ENCODE results near the gene AMBRA1.

The AMBRA1 gene

GRCh38 chr11:46529095-46529905, 64.5 kb downstream of the AMBRA1 start:
- TF ChIP-seq, protein P1, sequence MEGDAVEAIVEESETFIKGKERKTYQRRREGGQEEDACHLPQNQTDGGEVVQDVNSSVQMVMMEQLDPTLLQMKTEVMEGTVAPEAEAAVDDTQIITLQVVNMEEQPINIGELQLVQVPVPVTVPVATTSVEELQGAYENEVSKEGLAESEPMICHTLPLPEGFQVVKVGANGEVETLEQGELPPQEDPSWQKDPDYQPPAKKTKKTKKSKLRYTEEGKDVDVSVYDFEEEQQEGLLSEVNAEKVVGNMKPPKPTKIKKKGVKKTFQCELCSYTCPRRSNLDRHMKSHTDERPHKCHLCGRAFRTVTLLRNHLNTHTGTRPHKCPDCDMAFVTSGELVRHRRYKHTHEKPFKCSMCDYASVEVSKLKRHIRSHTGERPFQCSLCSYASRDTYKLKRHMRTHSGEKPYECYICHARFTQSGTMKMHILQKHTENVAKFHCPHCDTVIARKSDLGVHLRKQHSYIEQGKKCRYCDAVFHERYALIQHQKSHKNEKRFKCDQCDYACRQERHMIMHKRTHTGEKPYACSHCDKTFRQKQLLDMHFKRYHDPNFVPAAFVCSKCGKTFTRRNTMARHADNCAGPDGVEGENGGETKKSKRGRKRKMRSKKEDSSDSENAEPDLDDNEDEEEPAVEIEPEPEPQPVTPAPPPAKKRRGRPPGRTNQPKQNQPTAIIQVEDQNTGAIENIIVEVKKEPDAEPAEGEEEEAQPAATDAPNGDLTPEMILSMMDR (IDR thresholded peaks at IDR 0.05; ENCODE audit: low read depth, low read length): peak; percentile 96
- H3K4me3 ChIP-seq (replicated peaks in 1 of 2; ENCODE audit: low read depth in 2 of 2, low read length in 2 of 2): no peak overlapping the region
- peak; percentile 70 to 71 for DNase-seq (ENCODE audit: low read depth in 2 of 2)

DNA sequence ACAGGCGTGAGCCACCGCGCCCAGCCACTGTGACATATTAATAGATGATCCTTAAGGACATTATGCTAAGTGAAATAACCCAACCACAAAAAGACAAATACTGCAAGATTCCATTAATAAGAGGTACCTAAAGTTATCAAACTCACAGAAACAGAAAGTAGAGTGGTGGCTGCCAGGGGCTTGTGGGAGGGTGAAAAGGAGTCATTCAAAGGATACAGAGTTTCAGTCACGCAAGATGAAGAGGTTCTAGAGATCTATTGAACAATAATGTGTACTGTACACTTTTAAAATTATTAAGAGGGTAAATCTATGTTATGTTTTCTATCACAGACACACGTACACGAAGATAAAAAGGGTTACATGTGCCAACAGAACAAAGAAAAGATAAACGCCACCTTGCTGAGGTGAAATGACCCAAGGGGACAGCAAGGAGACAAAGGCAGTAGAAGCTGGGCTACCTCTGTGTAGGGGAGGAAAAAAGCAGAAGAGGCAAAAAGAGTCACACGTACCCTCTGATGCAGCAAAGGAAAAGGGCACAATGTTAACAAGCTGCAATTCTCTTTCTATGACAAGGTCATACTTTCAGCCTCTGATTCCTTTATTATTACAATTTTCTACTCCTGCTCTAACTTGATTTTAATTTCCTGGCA, 65.3 kb downstream of the AMBRA1 start:
- TF ChIP-seq, protein P1 (IDR thresholded peaks at IDR 0.05; ENCODE audit: low read depth, low read length): no peak
- DNase-seq (ENCODE audit: low read depth in 2 of 2): no peak
- H3K4me3 ChIP-seq (replicated peaks in 1 of 2; ENCODE audit: low read depth in 2 of 2, low read length in 2 of 2): no peak overlapping the region

DNA sequence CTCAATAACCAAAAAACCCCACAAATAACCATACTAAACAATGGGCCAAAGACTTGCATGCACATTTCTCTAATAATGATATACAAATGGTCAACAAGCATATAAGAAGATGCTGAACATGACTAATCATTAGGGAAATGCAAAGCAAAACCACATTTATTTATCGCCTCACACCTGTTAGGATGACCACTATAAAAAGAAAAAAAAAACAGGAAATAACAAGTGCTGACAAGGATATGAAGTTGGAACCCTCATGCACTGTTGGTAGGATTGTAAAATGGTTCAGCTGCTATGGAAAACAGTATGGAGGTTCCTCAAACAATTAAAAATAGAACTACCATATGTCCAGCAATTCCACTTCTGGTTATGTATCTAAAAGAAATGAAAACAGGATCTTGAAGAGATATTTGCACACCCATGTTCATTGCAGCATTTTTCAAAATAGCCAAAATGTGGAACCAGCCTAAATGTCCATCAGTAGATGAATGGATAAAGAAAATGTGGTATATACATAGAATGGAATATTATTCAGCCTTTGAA, 66.2 kb downstream of the AMBRA1 start:
- TF ChIP-seq, protein P1 (IDR thresholded peaks at IDR 0.05; ENCODE audit: low read depth, low read length): no peak
- H3K4me3 ChIP-seq (replicated peaks in 1 of 2; ENCODE audit: low read depth in 2 of 2, low read length in 2 of 2): no peak overlapping the region
- no peak for DNase-seq (ENCODE audit: low read depth in 2 of 2)

DNA sequence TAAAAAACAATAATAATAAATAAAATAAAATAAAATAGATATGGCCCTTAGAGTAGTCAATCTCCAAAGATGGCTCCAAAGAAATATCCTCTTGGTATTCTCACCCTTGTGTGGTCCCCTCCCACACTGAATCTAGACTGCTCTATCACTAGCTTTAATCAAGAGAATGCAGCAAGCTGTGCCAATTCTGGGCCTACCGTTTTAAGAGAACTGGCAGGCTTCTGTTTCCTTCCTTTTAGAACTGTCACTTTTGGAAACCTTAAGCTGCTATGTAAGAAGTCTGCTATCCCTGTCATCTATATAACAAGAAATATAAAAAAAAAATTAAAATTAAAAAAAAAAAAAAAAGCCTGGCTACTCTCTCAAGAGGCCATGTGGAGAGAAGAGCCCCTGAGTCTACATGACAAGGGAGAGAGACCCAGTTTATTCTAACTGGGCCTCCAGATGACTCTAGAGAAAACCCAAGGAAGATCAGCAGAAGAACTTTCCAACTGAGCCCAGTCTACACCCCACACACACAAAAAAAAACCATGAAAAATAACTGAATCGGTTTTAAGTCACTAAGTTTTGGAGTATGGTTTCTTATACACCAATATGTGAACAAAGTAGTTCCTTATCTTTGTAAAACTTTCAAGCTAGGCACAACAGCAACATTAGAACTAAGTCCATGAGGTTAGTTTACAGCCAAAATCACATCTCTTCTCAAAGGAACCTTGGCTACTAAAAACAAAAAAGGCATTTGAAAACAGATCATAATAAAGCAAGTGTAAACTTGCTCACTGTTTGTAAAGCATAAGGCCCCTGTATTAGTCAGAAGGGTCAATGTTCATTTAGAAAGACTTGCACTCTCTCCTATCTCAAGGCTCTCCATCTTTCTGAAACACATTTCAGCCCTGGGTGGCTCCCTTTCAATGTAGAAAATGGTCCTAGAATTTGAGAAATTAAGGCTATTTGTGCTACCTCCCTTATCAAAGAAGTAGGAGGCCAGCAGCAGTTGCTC, 67.3 kb downstream of the AMBRA1 start:
- TF ChIP-seq, protein P1 (IDR thresholded peaks at IDR 0.05; ENCODE audit: low read depth, low read length): no peak
- DNase-seq (ENCODE audit: low read depth in 2 of 2): no peak
- H3K4me3 ChIP-seq (replicated peaks in 1 of 2; ENCODE audit: low read depth in 2 of 2, low read length in 2 of 2): no peak overlapping the region

DNA sequence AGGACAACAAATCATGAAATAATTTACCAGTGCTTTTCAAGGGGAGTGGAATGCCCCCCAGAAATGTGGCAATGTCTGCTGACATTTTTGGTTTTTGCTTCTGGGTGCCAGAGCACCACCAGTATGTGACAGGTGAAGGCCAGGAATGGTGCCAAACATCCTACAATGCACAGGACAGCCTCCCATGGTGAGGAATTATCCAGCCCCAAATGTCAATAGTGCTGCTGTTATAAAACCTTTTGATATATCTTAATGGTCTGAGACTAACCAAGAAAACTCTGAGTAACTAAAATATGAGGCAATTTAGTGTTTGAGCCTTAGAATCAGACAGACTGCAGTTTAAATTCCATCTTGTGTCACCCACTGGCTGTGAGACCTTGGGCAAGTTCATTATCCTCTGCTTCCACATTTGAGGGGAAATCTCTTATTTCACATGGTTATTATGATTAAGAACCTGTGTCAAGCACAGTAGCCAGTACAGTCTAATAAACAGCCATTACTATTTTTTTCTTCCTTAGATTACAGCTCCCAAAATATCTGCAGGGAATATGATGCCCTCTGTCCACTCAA, 69.5 kb downstream of the AMBRA1 start:
- no peak for DNase-seq (ENCODE audit: low read depth in 2 of 2)
- no peak overlapping the region for H3K4me3 ChIP-seq (replicated peaks in 1 of 2; ENCODE audit: low read depth in 2 of 2, low read length in 2 of 2)
- TF ChIP-seq, protein P1 (IDR thresholded peaks at IDR 0.05; ENCODE audit: low read depth, low read length): no peak

DNA sequence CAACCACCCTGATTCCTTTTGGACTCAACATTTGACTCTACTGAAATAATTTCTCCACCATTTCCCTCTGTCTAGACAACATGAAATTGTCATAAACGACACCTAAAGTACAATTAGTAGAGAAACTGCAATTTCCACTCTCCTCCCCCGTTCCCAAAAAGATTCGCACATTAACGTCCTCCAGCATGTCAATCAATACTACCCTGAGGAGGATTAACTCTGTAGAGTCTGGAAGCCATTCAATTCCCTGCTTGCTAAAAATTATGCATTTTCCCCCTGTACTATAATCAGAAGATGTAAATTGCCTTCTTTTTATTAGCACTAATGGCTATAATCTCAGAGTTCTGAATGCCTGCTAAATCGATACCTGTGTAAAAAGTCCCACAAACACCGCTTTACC, 70.5 kb downstream of the AMBRA1 start:
- TF ChIP-seq, protein P1 (IDR thresholded peaks at IDR 0.05; ENCODE audit: low read depth, low read length): no peak
- H3K4me3 ChIP-seq (replicated peaks in 1 of 2; ENCODE audit: low read depth in 2 of 2, low read length in 2 of 2): no peak overlapping the region

More for the DNA sequence above, 70.5 kb downstream of the AMBRA1 start:
- DNase-seq (ENCODE audit: low read depth in 2 of 2): no peak
